NCI-H2107 treated with DMSO at 0.1 percent for 48 hours (cell line): ENCODE measurements around the gene GLCCI1.

Source experiments
- DNase-seq: peaks from one replicate; lab custom pipeline; 2025; ENCODE audit not compliant: unreplicated experiment; lab: John Stamatoyannopoulos, UW

GLCCI1 gene

GRCh38 chr7:7959979-7960670 is 8.5 kb upstream of the GLCCI1 start:
- DNase-seq, result no peak

DNA sequence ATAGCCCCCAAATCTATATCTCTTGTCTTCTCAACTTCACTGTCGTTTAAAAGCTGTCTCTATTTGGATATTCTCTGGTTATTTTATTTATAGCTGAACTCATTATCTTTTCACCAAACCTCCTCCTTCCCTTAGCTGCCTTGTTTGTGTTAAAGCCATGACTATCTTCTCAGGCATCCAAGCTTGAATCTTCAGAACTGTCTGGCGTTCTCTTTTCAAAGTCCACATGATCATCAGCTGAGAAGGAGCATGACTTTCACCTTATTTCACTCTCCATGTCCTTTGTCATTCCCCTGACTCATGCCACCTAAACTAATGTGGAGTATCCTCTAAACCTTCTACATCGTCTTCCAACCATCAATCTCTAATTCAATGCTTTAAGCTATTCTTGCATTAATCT is 5.7 kb upstream of the GLCCI1 start:
- no peak for DNase-seq

DNA sequence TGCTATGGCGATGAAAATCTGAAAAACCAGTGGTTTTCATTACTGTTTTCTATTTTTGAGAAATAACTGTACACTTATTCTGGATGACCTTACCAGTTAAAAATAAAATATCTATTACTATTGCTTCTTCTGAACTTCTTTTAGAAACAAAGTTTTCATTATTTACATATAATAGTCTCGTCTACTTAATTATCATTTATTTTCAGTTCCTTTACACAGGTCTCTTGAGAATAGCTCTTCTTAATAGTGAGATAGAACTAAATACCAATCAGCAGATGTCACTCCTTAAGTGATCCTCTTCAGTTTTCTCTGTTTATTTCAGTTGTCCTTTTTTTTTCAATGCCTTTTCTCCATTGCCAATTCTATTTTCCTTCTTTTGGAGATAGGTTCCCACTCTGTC is 4.3 kb upstream of the GLCCI1 start:
- no peak for DNase-seq

GRCh38 chr7:7964691-7965090 is 3.9 kb upstream of the GLCCI1 start:
- DNase-seq, result no peak

DNA sequence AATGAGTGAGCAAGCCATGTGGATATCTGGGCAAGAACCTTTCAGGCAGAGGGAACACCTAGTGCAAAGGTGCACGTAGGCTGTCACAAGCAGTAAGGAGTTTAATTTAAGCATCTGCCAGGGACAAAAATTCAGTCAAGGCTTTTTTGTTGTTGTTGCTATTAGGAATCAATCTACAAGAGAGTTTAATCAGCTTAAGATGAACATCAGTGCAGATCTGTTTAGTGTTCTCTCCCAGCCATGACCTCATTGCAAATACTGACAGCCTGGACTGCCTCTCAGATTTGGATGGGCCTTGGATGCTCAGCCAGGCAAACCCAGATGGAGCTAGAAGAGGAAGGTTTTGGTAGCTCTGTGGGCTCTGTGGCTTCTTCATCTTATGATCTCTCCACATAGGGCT is 3.3 kb upstream of the GLCCI1 start:
- no peak for DNase-seq

GRCh38 chr7:7966141-7966734 is 2.4 kb upstream of the GLCCI1 start:
- no peak for DNase-seq

DNA sequence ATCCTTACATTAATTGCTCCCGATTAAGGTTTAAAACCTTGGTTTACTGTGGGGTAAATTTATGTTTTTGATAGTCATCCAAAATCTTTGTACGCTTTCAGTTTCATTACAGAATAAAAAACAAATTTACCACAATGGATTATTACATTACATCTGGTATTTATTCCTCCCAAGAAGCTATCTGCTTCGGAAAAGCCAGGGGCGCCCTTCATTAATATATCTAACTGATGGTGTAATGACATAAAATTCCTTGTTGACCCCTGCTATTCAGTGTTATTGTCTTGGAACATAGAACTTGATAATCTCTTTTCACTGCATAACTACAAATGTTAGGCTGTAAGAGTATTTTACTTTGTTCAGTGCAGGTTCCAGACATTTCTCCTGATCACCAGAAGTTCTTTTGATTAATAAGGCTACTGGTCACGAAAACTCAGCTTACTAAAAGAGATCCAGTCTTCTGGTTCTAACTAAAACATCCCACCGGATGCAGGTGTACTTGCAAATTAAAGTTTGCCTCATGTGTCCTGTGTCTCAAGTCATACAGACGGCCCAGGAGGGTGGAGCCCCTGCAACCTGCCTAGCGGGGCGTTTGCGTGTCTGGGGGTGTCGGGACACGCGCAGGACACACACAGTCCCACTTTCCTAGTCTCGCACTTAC is 581 bp upstream of the GLCCI1 start:
- DNase-seq, result no peak

DNA sequence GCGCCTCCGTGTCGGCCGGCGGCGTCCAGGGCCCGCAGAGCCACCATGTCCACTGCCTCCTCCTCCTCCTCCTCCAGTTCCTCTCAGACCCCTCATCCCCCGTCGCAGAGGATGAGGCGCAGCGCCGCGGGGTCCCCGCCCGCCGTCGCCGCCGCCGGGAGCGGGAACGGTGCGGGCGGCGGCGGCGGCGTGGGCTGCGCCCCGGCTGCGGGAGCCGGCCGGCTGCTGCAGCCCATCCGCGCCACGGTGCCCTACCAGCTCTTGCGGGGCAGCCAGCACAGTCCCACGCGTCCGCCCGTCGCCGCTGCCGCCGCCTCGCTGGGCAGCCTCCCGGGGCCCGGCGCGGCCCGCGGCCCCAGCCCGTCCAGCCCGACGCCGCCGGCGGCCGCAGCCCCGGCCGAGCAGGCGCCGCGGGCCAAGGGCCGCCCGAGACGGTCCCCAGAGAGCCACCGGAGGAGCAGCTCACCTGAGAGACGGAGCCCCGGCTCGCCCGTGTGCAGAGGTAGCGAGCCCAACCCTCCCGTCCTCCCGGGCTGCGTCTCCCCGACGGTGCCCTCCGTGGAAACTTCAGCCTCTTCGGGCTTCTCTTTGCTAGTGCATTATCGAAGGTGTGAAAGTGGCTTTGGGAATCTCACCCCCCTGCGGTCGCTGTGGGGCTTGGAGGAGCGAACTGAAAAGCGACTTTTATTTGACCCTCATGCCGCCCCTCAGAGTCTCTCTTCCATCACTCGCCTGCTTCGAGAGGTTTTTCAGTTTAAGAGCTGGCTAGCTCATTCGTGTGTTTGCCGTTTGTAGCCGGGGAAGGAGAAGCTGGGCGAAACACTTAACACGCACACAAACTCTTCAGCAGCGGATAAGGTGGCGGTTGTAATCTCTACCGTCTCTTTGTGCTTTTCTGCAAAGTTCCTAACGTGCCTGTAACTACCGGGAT is 975 bp downstream of the GLCCI1 start:
- DNase-seq, result no peak

DNA sequence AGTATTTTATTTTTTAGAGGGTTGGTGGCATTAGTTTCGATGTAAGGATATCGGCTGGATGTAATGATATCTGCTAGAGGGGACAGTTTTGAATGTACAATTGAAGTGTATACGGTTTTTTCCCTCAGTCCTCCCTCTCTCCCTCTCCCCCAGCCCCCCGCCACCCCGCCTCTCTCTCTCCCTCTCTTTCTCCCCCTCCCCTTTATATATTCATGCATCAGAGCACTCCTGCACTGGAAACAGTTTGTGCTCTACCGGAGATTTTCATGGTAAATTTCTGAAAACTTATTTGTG is 1.6 kb downstream of the GLCCI1 start:
- DNase-seq, result peak; percentile 89

DNA sequence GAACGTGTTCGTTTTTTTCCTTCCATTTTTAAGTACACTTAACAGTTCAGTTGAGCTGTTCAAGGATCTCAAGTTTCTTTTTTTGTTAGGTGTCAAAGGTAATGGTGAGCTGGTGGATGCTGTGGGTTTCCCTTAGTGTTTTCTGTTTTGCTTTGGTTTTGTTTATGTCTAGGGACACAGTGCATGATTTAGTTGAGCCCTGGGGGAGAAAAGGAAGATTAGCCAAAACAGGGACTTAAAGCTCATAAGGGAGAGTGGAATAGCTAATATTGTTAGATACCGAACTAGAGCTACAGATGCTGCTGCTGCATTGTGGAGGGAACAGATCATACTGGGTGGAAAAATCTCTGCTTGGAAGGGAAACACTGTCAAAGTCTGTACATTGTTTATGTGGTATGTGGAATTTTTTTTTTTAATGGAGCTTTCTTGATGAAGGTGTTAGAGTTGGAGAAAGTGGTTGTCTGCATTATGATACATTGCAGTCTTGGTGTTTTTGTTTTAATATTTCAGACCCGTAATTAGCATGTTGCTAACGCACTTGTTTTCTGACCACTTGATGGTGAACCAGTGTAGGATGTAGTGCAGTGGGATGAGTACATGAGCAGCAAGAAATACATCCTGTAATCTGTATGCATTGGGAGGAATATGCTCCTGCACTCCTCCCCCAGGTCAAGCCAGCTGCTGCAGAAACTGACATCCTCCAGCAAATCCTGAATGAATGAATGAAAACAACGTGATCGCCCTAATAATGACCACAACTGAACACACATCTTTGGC is 2.1 kb downstream of the GLCCI1 start:
- DNase-seq, result peak; percentile 89

- no peak for DNase-seq
Measured at GRCh38 chr7:7971308-7972040, 2.9 kb downstream of the GLCCI1 start.

- DNase-seq, result peak; percentile 65
Measured at GRCh38 chr7:7972128-7972527, 3.5 kb downstream of the GLCCI1 start.

DNA sequence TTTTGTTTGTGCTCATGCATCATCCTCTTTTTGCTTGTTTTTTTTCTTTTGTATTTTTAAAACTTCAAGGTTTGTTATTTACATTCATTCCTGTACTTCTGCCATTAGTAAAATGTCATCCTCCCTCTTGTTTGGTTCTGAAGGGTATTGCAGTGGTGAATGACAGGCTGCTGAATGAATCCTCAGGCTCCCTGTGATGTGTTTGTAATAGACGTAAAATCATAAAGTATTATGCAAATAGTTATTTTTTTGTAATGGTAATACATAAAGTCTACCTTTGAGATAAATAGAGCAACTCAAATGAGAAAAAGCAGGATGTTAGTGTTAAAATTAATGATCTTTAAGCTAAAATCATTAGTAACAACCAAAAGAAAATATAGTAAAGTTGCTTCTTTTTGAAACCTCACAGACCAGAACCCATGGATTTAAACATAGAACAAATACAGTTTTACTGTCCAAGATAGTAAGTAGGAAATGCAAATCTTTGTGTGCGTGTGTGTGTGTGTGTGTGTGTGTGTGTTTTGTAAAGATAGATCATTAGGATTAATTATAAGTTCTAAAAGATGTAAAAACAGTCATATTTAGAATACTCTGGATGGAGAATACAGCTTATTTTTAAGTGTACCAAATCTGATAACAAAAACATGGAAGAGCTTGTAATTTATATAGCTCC is 4.5 kb downstream of the GLCCI1 start:
- no peak for DNase-seq

DNA sequence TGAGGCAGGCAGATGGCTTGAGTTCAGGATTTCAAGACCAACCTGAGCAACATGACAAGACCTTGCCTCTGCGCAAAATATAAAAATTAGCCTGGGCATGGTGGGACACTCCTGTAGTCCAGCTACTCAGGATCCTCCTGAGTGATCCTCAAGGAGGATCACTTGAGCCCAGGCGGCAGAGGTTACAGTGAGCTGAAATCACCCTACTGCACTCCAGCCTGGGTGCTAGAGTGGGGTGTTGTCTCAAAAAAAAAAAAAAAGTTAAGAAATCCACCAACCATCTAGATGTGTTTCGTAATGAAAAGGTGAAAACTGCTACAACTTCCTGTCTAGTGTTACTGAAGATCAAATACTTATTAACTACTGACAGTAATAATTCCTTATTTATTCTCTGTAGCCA is 8.1 kb downstream of the GLCCI1 start:
- DNase-seq, result no peak

DNA sequence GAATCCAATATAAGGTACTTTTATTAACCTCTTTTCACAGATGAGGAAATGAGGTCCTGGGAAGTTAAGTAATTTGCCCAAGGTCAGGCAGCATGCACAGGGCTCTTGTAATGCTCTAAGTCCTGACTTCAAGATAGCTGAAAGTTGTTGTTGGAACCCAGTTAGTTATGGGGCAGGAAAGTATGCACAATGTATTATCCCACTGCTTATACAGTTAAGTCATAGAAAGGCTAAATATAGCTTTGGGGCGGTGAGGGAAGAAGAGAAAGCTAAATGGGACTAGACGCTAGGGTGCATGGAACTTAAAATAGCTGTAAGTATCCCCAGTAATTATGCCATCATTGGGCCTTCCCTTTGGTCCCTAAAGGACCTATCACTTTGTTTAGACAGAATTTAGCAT is 9.2 kb downstream of the GLCCI1 start:
- no peak for DNase-seq

GRCh38 chr7:7978860-7979259 is 10.3 kb downstream of the GLCCI1 start:
- no peak for DNase-seq

DNA sequence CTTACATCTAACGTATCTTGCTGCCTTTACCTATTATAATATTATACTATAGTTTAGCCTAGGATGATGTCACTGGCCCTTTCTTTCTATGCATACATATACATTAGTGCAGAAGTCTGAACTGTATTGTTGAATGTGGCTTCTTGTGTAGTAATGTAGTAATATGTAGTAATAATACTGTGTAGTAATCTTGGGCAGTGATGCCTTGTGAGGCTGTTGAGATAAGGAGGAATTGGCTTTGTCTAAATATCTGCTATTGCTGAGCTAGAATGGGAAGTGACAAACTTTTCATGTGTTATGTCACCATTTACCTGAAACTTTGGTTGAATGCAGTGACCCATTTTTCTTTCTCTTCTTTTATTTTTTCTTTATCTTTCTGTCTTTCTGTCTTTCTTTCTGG is 11.0 kb downstream of the GLCCI1 start:
- DNase-seq, result no peak

GRCh38 chr7:7980134-7980533 is 11.5 kb downstream of the GLCCI1 start:
- DNase-seq, result no peak

DNA sequence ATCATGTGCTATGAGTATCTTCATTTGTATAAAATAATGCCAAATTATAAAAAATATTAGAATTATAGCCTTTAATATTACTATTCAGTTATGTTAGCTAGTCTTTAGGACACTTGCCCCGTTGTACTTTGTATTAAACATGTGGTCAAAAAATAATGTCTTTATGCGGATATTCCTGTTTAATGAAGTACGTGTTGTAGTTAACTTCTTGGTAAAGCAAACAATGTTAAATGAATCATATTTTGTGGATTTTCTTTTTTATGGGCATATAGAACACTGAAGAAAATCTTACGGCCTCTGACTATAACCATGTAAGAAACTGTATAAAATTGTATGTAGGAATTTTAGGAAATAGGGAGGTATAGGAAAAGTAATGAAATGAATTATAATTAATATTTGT is 14.3 kb downstream of the GLCCI1 start:
- no peak for DNase-seq

GRCh38 chr7:7984424-7984823 is 15.8 kb downstream of the GLCCI1 start:
- no peak for DNase-seq
